T-helper 2 cell treated with Interferon-gamma antibody and Interleukin-4, amounts not matched to agents 5 μg/mL and 100 μg/mL, for 36 hours (primary cell): ENCODE measurements around the gene UBTFL1.
"Not testable (repeated sequence)": the region's sequence is repeated elsewhere in the genome, so short reads cannot be mapped to it uniquely, and the experiment has no call there.

Source experiments
- DNase-seq: peaks from one replicate; pipeline ENCODE4 v3.0.0; 2021; ENCODE audit warnings: low spot score
- H3K27ac Mint-ChIP-seq: one replicate; pipeline ENCODE4 v1.8.0; 2021; ENCODE audit warnings: mild to moderate bottlenecking, mixed read lengths
- H3K27me3 Mint-ChIP-seq: one replicate; pipeline ENCODE4 v1.8.0; 2021; ENCODE audit warnings: low read depth, mixed read lengths
- H3K36me3 Mint-ChIP-seq: one replicate; pipeline ENCODE4 v1.8.0; 2021; ENCODE audit warnings: low read depth, mixed read lengths
- H3K4me1 Mint-ChIP-seq: one replicate; pipeline ENCODE4 v1.8.0; 2021; ENCODE audit warnings: low read depth, mixed read lengths
- H3K4me3 Mint-ChIP-seq: one replicate; pipeline ENCODE4 v1.8.0; 2022; ENCODE audit warnings: mild to moderate bottlenecking, moderate library complexity, mixed read lengths
- H3K9me3 Mint-ChIP-seq: one replicate; pipeline ENCODE4 v1.8.0; 2021; ENCODE audit warnings: mixed read lengths

The UBTFL1 gene

GRCh38 chr11:90085650-90086049 is at the start of gene UBTFL1:
TSS of gene UBTFL1 (plus strand) at chr11:90085950. CDS start at chr11:90085950, 0 bp downstream.
- not testable (repeated sequence) for H3K4me1 Mint-ChIP-seq, H3K9me3 Mint-ChIP-seq, DNase-seq, H3K27me3 Mint-ChIP-seq, H3K36me3 Mint-ChIP-seq, H3K27ac Mint-ChIP-seq, H3K4me3 Mint-ChIP-seq

DNA sequence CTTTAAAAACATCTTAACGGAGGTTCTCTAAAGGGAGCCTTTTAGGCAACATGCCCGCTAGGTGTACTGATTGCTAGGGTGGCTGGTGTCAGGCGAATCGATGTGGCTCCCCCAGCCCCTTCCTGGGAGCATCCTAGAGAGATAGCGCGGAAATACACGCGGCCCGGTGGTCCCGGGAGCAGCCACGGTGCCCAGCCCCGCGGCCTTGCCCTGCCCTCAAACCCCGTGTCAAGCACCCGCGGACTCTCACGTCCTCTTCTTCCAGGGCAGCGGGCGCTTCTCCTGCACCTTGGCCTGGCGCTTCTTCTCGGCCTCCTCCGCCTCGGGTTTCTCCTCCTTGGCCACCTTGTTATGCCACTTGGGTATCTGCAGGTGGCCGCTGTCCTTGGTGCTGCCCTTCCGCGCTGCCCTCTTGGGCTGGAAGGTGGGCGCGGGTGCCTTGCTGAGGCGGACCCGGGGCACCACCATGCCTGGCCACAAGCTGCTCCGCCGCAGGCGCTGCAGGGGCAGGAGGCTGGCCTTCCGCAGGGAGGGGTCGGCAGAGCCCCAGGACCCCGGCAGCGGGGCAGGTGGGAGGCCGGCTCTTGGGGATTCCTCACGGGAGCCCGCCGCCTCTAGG is 34.0 kb upstream of the UBTFL1 start:
- not testable (repeated sequence) for H3K27me3 Mint-ChIP-seq, H3K36me3 Mint-ChIP-seq, H3K27ac Mint-ChIP-seq

GRCh38 chr11:90052311-90052710 is 33.4 kb upstream of the UBTFL1 start:
- H3K4me3 Mint-ChIP-seq, H3K36me3 Mint-ChIP-seq: not testable (repeated sequence)

More for the DNA sequence above, 34.0 kb upstream of the UBTFL1 start:
- DNase-seq, H3K4me1 Mint-ChIP-seq, H3K4me3 Mint-ChIP-seq, H3K9me3 Mint-ChIP-seq: not testable (repeated sequence)

DNA sequence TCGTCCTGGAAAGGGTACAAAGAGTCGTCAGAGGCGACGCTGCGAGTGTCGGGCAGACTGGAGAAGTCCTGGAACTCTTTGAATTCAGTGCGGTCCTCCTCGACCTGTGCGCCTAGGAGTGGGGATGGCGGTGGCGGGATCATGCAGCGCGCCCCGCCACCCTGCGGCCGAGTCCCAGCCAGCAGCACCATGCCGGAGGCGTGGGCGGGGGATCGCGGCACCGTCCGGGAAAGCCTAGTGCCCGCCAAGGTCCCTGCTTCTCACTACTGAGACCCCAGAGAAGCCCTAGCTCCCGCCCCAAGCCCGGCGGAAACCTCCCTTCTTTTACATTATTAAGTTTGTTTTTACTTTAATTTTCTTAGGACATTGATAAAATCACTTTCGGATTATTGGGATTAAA is 32.2 kb upstream of the UBTFL1 start:
- H3K4me3 Mint-ChIP-seq, H3K27me3 Mint-ChIP-seq, DNase-seq, H3K9me3 Mint-ChIP-seq, H3K4me1 Mint-ChIP-seq, H3K27ac Mint-ChIP-seq, H3K36me3 Mint-ChIP-seq: not testable (repeated sequence)

More at GRCh38 chr11:90052311-90052710, 33.4 kb upstream of the UBTFL1 start:
- DNase-seq, H3K9me3 Mint-ChIP-seq, H3K27ac Mint-ChIP-seq, H3K27me3 Mint-ChIP-seq, H3K4me1 Mint-ChIP-seq: not testable (repeated sequence)

DNA sequence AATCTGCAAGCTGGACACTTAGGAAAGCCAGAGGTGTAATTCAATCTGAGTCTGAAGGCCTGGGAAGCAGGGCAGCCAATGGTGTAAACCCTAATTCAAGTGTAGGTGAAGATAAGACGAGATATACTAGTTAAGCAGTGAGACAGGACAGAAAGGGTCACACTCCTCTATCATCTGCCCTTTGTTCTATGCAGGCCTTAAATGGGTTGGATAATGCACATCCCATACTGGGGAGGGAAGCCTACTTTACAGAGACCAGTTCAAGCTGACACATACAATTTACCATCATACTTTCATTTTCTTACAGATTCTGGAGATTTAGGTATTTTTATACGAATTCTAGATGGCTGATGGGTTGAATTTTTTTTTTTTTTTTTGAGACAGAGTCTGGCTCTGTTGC is 3.0 kb downstream of the UBTFL1 start:
- not testable (repeated sequence) for H3K4me3 Mint-ChIP-seq

DNA sequence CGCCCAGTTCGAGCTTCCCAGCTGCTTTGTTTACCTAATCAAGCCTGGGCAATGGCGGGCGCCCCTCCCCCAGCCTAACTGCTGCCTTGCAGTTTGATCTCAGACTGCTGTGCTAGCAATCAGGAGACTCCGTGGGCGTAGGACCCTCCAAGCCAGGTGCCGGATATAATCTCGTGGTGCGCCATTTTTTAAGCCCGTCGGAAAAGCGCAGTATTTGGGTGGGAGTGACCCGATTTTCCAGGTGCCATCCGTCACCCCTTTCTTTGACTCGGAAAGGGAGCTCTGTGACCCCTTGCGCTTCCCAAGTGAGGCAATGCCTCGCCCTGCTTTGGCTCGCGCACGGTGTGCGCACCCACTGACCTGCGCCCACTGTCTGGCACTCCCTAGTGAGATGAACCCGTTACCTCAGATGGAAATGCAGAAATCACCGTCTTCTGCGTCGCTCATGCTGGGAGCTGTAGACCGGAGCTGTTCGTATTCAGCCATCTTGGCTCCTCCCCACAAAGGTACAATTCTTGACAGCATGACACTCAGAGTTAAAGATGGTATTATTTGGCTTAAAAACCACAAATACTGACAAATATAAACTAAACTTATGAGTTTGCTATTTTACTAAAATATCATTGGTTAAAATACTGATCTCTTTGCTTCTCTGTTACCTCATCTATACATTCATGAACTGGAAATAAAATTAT is 9.6 kb downstream of the UBTFL1 start:
- not testable (repeated sequence) for H3K9me3 Mint-ChIP-seq, H3K27me3 Mint-ChIP-seq, H3K27ac Mint-ChIP-seq, H3K36me3 Mint-ChIP-seq, DNase-seq, H3K4me1 Mint-ChIP-seq, H3K4me3 Mint-ChIP-seq

More for the DNA sequence above, 3.0 kb downstream of the UBTFL1 start:
- DNase-seq, H3K9me3 Mint-ChIP-seq, H3K27ac Mint-ChIP-seq, H3K27me3 Mint-ChIP-seq, H3K36me3 Mint-ChIP-seq, H3K4me1 Mint-ChIP-seq: not testable (repeated sequence)

DNA sequence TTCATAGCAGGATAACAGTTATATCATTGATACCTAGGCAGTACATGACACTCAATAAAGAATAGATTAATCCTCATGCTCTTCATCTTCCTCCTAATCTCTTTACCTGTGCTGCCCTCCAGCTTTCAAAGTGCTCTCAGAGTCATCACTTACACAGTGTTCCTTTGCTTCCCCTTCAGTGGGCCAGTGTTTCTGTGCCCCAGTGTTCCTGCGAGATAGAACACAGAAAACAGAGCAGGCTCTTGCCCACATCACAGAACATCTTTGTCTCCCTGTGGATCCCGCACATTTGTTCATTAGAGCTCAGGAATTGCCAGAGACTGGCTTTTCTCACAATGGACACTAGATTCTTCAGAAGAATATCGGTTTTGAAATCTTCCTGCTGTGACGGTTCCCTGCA is 12.5 kb downstream of the UBTFL1 start:
- not testable (repeated sequence) for H3K36me3 Mint-ChIP-seq, DNase-seq, H3K4me1 Mint-ChIP-seq, H3K27me3 Mint-ChIP-seq, H3K4me3 Mint-ChIP-seq, H3K9me3 Mint-ChIP-seq, H3K27ac Mint-ChIP-seq

DNA sequence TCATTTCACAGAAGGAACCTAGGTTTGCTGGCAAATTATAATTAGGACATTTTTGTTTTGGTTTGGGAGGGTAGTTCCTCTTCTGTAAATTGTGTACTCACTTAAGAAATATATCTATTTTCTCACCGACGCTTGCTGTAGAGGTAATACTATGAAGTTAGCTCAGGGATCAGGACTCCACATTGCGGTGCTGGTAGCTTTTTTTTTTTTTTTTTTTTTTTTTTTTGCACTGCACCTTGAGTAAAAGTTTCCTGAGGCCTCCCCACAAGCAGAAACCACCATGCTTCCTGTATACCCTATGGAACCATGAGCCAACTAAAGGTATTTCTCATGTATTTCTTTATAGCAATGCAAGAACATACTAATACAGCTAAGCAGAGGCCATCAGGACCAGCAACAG is 14.7 kb downstream of the UBTFL1 start:
- no peak overlapping the region for H3K27ac Mint-ChIP-seq
- DNase-seq: no peak
- no peaks in the 10 kb centered on the region for H3K27me3 Mint-ChIP-seq
- H3K4me3 Mint-ChIP-seq: no peak overlapping the region
- H3K9me3 Mint-ChIP-seq: no peaks in the 10 kb centered on the region
- no peaks in the 10 kb centered on the region for H3K4me1 Mint-ChIP-seq
- H3K36me3 Mint-ChIP-seq: no peaks in the 10 kb centered on the region

DNA sequence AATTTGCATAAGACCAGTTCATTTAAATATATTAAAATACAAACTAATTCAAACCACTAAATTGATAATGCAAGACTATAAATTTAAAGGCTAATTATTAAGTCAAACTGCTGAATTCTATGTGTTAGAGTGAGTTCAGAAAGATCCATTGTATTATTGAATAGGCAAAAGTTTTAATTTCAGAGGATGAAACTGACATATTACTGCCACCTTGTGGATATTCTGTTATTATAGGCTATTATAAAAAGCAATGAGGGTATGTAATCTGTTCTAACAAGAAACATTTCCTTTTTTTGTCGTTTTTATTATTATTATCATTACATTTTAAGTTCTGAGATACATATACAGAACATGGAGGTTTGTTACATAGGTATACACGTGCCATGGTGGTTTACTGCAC is 27.8 kb downstream of the UBTFL1 start:
- DNase-seq: no peak
- H3K4me1 Mint-ChIP-seq: no peaks in the 10 kb centered on the region
- H3K27ac Mint-ChIP-seq: no peak overlapping the region
- no peaks in the 10 kb centered on the region for H3K9me3 Mint-ChIP-seq
- H3K27me3 Mint-ChIP-seq: peaks cover 2% of the 10 kb centered on the region
- no peak overlapping the region for H3K4me3 Mint-ChIP-seq
- H3K36me3 Mint-ChIP-seq: no peaks in the 10 kb centered on the region

- no peaks in the 10 kb centered on the region for H3K4me1 Mint-ChIP-seq
- DNase-seq: no peak
- no peaks in the 10 kb centered on the region for H3K36me3 Mint-ChIP-seq
- H3K27me3 Mint-ChIP-seq: no peaks in the 10 kb centered on the region
- no peak overlapping the region for H3K27ac Mint-ChIP-seq
- no peak overlapping the region for H3K4me3 Mint-ChIP-seq
- no peaks in the 10 kb centered on the region for H3K9me3 Mint-ChIP-seq
These were observed 34.4 kb downstream of the UBTFL1 start for GRCh38 chr11:90120191-90120590.

DNA sequence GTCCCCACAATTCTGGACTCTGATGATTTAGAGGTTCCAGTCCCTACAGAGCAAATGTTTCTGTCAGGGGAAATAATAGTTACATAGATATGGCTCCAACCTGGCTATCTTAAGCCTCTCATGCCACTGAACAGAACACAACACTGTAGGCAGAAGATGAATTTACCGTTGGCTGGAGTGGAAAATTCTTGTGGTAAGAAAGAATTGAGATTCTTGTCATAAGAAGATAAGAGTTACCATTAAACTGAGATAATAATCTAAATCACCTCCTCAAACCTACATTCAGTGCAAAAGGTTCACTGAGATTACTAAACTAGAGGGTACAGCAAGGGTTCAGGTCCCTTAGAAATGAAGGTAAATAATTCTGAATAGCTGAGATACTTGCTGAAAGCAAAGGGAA is 38.6 kb downstream of the UBTFL1 start:
- Mint-ChIP-seq H3K36me3 (no peaks in the 10 kb centered on the region), H3K9me3 (no peaks in the 10 kb centered on the region), H3K27ac (no peak overlapping the region), H3K4me3 (no peak overlapping the region), H3K4me1 (no peaks in the 10 kb centered on the region), H3K27me3 (no peaks in the 10 kb centered on the region)
- DNase-seq: no peak

DNA sequence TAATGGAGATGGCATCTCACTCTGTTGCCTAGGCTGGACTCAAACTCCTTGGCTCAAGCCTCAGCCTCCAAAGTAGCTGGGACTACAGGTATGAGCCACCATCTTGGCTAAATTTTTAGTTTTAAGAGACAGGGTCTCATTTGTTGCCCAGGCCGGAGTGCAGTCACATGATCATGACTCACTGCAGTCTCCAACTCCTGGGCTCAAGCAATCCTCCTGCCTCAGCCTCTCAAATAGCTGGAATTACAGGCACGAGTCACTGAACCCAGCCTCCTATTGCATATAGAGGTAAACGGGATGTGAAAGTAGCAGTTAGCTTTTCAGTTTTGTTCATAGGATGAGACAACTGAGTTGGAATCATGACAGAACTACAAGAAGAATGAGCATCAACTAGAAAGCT is 39.2 kb downstream of the UBTFL1 start:
- no peak overlapping the region for H3K4me3 Mint-ChIP-seq
- no peak for DNase-seq
- H3K36me3 Mint-ChIP-seq: no peaks in the 10 kb centered on the region
- no peaks in the 10 kb centered on the region for H3K27me3 Mint-ChIP-seq
- H3K9me3 Mint-ChIP-seq: no peaks in the 10 kb centered on the region
- no peaks in the 10 kb centered on the region for H3K4me1 Mint-ChIP-seq
- no peak overlapping the region for H3K27ac Mint-ChIP-seq

DNA sequence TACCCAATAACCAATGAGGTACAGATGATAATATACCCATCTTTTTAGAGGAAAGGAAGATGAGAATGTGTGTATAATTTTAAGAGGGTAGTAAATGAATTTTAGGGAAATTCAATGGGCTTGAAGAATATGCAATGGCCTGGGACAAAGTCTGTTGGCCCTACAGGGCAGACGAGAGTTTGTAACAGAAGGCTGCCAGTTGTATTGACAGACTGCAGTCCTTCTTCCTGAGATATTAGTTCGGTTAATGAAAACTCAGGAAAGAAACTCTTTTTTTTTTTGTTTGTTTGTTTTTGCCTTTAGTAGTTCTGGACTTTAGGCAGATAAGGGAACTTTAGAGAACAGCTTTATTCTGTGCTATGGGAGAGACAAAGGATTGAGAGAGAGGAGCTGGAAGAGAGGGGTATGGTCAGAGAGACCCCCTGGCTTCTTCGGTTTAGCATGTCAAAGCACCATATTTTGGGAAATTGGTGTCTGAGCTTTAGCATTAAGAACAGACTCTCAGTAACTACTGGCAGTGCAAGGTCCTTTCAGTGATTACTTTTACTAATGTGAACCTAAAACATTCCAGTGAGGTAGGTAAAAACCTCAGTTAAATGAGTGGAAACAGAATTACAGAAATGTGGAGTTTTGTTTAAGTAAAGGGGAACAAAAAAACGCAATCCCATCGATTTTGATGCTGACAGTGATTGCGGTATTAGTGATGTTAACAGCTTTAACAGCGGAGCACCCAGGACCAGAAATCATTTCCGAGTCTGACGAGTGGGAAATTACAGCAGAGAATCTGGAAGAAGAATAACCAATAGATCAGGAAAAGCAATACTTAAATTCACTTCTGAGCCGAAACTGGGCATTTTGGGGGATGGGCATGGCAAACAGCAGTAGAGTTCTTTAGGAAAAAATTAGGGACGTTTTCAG is 48.1 kb downstream of the UBTFL1 start:
- Mint-ChIP-seq H3K4me3 (peak overlapping the region; percentile 57), H3K27me3 (peaks cover 49% of the 10 kb centered on the region)

DNA sequence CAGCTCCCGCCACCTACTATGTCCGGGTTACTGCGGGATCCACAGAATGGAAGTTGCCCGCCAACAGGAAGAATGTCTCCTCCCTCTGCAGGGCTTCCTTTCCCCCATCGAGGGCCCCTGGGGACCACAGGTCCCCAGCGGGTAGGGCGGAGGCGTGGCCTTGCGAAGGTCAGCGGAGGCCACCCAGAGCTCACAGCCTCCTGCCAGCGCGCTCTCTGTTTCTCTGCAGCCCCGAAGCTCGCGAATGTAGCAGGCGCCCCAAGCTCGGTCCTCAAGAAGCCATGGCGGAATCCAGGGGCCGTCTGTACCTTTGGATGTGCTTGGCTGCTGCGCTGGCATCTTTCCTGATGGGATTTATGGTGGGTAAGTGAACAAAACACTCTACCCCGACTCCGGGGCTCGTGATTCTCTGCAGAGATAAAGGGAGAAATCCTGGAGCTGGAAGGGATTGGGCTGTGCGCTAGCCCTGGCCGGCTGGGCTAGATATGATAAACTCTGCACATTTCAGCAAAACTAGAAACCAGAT is 48.8 kb downstream of the UBTFL1 start, which contains the start of gene NAALAD2:
TSS of gene NAALAD2 (plus strand) at position 186 of the 526 bp plus-strand sequence. CDS start at position 282, 96 bp downstream.
- peak within 1 kb of the TSS; percentile 63 for H3K4me3 Mint-ChIP-seq
- H3K9me3 Mint-ChIP-seq: no peaks in the 10 kb centered on the region
- H3K36me3 Mint-ChIP-seq: no peaks in the 10 kb centered on the region
- H3K4me1 Mint-ChIP-seq: peaks cover 11% of the 10 kb centered on the region
- H3K27ac Mint-ChIP-seq: no peak within 1 kb of the TSS
- DNase-seq: no peak
- H3K27me3 Mint-ChIP-seq: peaks cover 51% of the 10 kb centered on the region

More for the DNA sequence above, 48.1 kb downstream of the UBTFL1 start:
- no peak for DNase-seq
- H3K27ac Mint-ChIP-seq: no peak overlapping the region
- no peaks in the 10 kb centered on the region for H3K9me3 Mint-ChIP-seq
- peaks cover 11% of the 10 kb centered on the region for H3K4me1 Mint-ChIP-seq
- H3K36me3 Mint-ChIP-seq: no peaks in the 10 kb centered on the region
